PC-9 (cell line): ENCODE data around the gene WNT4. TPM values are rescaled to one million over a fixed set of nuclear protein-coding genes. Genes with fewer than 3 reads are reported as not detected.

ENCODE experiments used
- BruUV-seq: library from RNA; stranded (reverse); fragments of 400-500 nt; replicated peaks from 2 replicates; lab custom pipeline; 2021; lab: Mats Ljungman, UMichigan
- CTCF ChIA-PET: fragments of 300-600 bp; sonication (Branson Sonifier 250); formaldehyde crosslinking; loops from one replicate; lab custom pipeline; 2022; ENCODE audit warnings: antibody characterized with exemption; lab: Charles Lee
- POLR2A ChIA-PET: fragments of 300-600 bp; sonication (Branson Sonifier 250); formaldehyde crosslinking; loops from one replicate; lab custom pipeline; 2022; ENCODE audit warnings: antibody characterized with exemption; ENCODE audit not compliant: unreplicated experiment; lab: Charles Lee
- DNase-seq, 2 experiments: peaks; one replicate each; pipeline versions ENCODE4 v3.0.0 to v3.0.0-alpha.2; 2015 to 2022; ENCODE audit warnings: mixed read lengths in 1 of 2
- H2AFZ ChIP-seq: fragments of 200-600 bp; sonication (generic); 2 replicates; pipeline ENCODE4 v1.8.1; 2017; ENCODE audit warnings: antibody characterized with exemption
- H3F3A ChIP-seq: fragments of 200-600 bp; sonication (generic); 2 replicates; pipeline ENCODE4 v1.8.1; 2017; ENCODE audit warnings: antibody characterized with exemption, mild to moderate bottlenecking, low read depth; ENCODE audit not compliant: insufficient read depth
- H3K27ac ChIP-seq: fragments of 200-600 bp; sonication (generic); 2 replicates; pipeline ENCODE4 v1.6.1; 2016; ENCODE audit warnings: mixed run types
- H3K27me3 ChIP-seq: fragments of 200-600 bp; sonication (generic); 2 replicates; pipeline ENCODE4 v1.6.1; 2016; ENCODE audit warnings: low read depth, mixed run types; ENCODE audit not compliant: insufficient read depth
- H3K36me3 ChIP-seq: fragments of 200-600 bp; sonication (generic); 2 replicates; pipeline ENCODE4 v1.6.1; 2016; ENCODE audit warnings: low read depth, mixed run types
- H3K4me1 ChIP-seq: fragments of 200-600 bp; sonication (generic); replicated peaks from 2 replicates; pipeline ENCODE4 v1.6.1; 2016; ENCODE audit warnings: mixed run types; ENCODE audit not compliant: insufficient read depth
- H3K4me2 ChIP-seq: fragments of 200-600 bp; sonication (generic); 2 replicates; pipeline ENCODE4 v1.6.1; 2017; ENCODE audit warnings: mixed run types
- H3K4me3 ChIP-seq: fragments of 200-600 bp; sonication (generic); 2 replicates; pipeline ENCODE4 v1.6.1; 2016; ENCODE audit warnings: mixed run types
- H3K79me2 ChIP-seq: fragments of 200-600 bp; sonication (generic); 2 replicates; pipeline ENCODE4 v1.6.1; 2017; ENCODE audit warnings: low read depth, mixed run types
- H3K9me2 ChIP-seq: fragments of 200-600 bp; sonication (generic); 2 replicates; pipeline ENCODE4 v1.8.1; 2017; ENCODE audit warnings: mild to moderate bottlenecking; ENCODE audit not compliant: insufficient read depth
- H3K9me3 ChIP-seq: fragments of 200-600 bp; sonication (generic); 2 replicates; pipeline ENCODE4 v1.8.1; 2016; ENCODE audit warnings: low read depth; ENCODE audit not compliant: insufficient read depth
- H4K20me1 ChIP-seq: fragments of 200-600 bp; sonication (generic); 2 replicates; pipeline ENCODE4 v1.8.1; 2017; ENCODE audit not compliant: insufficient read depth
- CTCF ChIP-seq: fragments of 200-600 bp; sonication (generic); conservative IDR thresholded peaks from 2 replicates; pipeline ENCODE4 v1.6.1; 2017; ENCODE audit warnings: mixed run types, antibody characterized with exemption, mild to moderate bottlenecking, moderate library complexity
- EZH2 ChIP-seq: fragments of 200-600 bp; sonication (generic); IDR thresholded peaks from 2 replicates; pipeline ENCODE4 v1.8.0; 2017; ENCODE audit warnings: antibody characterized with exemption, low read depth
- intact Hi-C: fragments of 100-400 bp; cut with micrococcal nuclease; formaldehyde crosslinking; loops from one replicate; pipeline ENCODE4 v1.10.0; 2022; ENCODE audit not compliant: unreplicated experiment
- total RNA-seq: library from RNA; stranded (reverse); gene quantifications from 2 replicates; pipeline ENCODE4 v1.2.3, GENCODE V29; 2021

Gene WNT4
- total RNA-seq, 1 experiment from 2014 or later, result 0.83 TPM

DNA sequence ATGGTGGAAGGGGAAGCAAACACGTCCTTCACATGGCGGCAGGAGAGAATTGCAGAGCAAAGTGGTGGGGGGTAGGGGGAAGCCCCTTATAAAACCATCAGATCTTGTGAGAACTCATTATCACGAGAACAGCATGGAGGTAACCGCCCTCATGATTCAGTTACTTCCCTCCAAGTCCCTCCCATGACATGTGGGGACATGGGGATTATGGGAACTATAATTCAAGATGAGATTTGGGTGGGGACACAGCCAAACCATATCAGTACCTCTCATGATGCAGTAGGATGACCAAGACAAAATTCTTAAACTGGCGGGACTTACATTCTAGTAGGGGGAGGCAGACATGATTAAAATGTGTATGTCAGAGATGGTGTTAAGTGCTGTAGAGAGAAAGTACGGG, 38.8 kb downstream of the WNT4 start:
- no TSS peak for BruUV-seq
- no peaks in the 10 kb centered on the region for H3K36me3 ChIP-seq

DNA sequence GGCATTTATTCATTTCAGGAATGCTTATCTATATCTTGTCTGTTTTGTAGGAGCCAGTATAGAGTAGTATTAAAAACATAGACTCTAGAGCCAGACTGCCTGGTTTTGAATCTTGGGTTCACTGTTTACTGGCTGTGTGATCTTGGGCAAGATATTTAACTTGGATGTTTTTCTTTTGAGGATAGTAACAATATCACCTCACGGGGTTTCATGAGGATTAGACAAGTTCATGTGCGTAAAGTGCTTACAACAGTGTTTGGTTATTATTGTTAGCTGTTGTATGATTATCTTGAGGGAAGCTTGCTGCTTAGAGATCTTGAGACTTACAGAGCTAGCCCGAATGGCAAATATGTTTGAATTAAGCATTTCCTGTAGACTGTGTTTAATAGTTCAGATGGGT, 40.2 kb downstream of the WNT4 start:
- Histone ChIP-seq H3F3A (peaks cover 11% of the 10 kb centered on the region; the same call in 1 of the 2 replicates), H3K36me3 (no peaks in the 10 kb centered on the region), H3K9me3 (no peaks in the 10 kb centered on the region), H3K27ac (no peak overlapping the region), H2AFZ (no peak overlapping the region), H3K4me3 (no peak overlapping the region), H3K79me2 (no peaks in the 10 kb centered on the region), H3K27me3 (no peaks in the 10 kb centered on the region), H3K4me1 (no peaks in the 10 kb centered on the region), H3K9me2 (no peaks in the 10 kb centered on the region), H4K20me1 (peaks cover 12% of the 10 kb centered on the region), H3K4me2 (no peak overlapping the region)
- no peak for DNase-seq
- intact Hi-C loops, result no loop called here
- CTCF ChIA-PET, result no interaction called here
- no peak for TF ChIP-seq CTCF
- no peak for TF ChIP-seq EZH2
- BruUV-seq, result no TSS peak
- POLR2A ChIA-PET, result no interaction called here

More for the DNA sequence above, 38.8 kb downstream of the WNT4 start:
- no peaks in the 10 kb centered on the region for H3K27me3 ChIP-seq
- no peaks in the 10 kb centered on the region for H3K4me1 ChIP-seq
- ChIA-PET CTCF (no interaction called here), POLR2A (no interaction called here)
- no peak overlapping the region for H2AFZ ChIP-seq
- intact Hi-C loops, result no loop called here
- no peak overlapping the region for H3K4me3 ChIP-seq
- H3K79me2 ChIP-seq, result no peaks in the 10 kb centered on the region
- peaks cover 13% of the 10 kb centered on the region for H4K20me1 ChIP-seq
- H3K4me2 ChIP-seq, result no peak overlapping the region
- no peaks in the 10 kb centered on the region for H3K9me2 ChIP-seq
- no peaks in the 10 kb centered on the region for H3K9me3 ChIP-seq
- TF ChIP-seq EZH2 (no peak), CTCF (no peak)
- no peak overlapping the region for H3K27ac ChIP-seq
- DNase-seq, result no peak
- peaks cover 12% of the 10 kb centered on the region for H3F3A ChIP-seq

- no peak overlapping the region for H3K4me3 ChIP-seq
- TF ChIP-seq EZH2 (no peak), CTCF (no peak)
- DNase-seq, result no peak
- H3K4me2 ChIP-seq, result no peak overlapping the region
- H3K4me1 ChIP-seq, result no peaks in the 10 kb centered on the region
- H3K27me3 ChIP-seq, result no peaks in the 10 kb centered on the region
- no peak overlapping the region for H3K27ac ChIP-seq
- intact Hi-C loops, result no loop called here
- H4K20me1 ChIP-seq, result peaks cover 12% of the 10 kb centered on the region
- H3K9me3 ChIP-seq, result no peaks in the 10 kb centered on the region
- H3F3A ChIP-seq, result peaks cover 11% of the 10 kb centered on the region
- ChIA-PET CTCF (no interaction called here), POLR2A (no interaction called here)
- no TSS peak for BruUV-seq
- H3K36me3 ChIP-seq, result no peaks in the 10 kb centered on the region
- no peaks in the 10 kb centered on the region for H3K9me2 ChIP-seq
- H2AFZ ChIP-seq, result no peak overlapping the region
- no peaks in the 10 kb centered on the region for H3K79me2 ChIP-seq
Observed at GRCh38 chr1:22101995-22102394, 40.9 kb downstream of the WNT4 start.
